Panc1 (cell line): ENCODE measurements around the gene IRF8. TPM values are rescaled to one million over a fixed set of nuclear protein-coding genes. Genes with fewer than 3 reads are reported as not detected.

Source experiments
- ATAC-seq: fragments of 200-7000 bp; cut with Tn5 transposase; 2 replicates; pipeline ENCODE4 v1.9.1; 2020; ENCODE audit warnings: mild to moderate bottlenecking, moderate library complexity
- BruUV-seq: library from RNA; stranded (reverse); fragments of 400-500 nt; replicated peaks from 2 replicates; lab custom pipeline; 2021; lab: Mats Ljungman, UMichigan
- CTCF ChIA-PET: fragments of 300-600 bp; sonication (Branson Sonifier 250); formaldehyde crosslinking; loops from one replicate; lab custom pipeline; 2022; ENCODE audit warnings: antibody characterized with exemption; lab: Charles Lee
- POLR2A ChIA-PET: fragments of 300-600 bp; sonication (Branson Sonifier 250); formaldehyde crosslinking; loops from one replicate; lab custom pipeline; 2022; ENCODE audit warnings: antibody characterized with exemption; lab: Charles Lee
- DNase-seq: peaks from one replicate; pipeline ENCODE4 v3.0.0-alpha.2; 2010; ENCODE audit warnings: low read depth, low spot score
- H3K27ac ChIP-seq: 2 replicates; pipeline ENCODE4 v1.5.1; 2011; ENCODE audit warnings: mild to moderate bottlenecking, low read length, inconsistent platforms
- H3K27me3 ChIP-seq: fragments of 200-500 bp; sonication (Bioruptor generic); 2 replicates; pipeline ENCODE4 v1.6.0; 2014; ENCODE audit warnings: low read length, inconsistent platforms; ENCODE audit not compliant: control insufficient read depth, insufficient read depth
- H3K36me3 ChIP-seq: fragments of 200-500 bp; sonication (Bioruptor generic); 2 replicates; pipeline ENCODE4 v1.5.1; 2014; ENCODE audit warnings: inconsistent platforms, mild to moderate bottlenecking, low read length, moderate library complexity; ENCODE audit not compliant: control insufficient read depth, insufficient read depth
- H3K4me1 ChIP-seq: 2 replicates; pipeline ENCODE4 v1.5.1; 2011; ENCODE audit warnings: inconsistent platforms, mild to moderate bottlenecking, low read length, moderate library complexity; ENCODE audit not compliant: control insufficient read depth, insufficient read depth
- H3K4me3 ChIP-seq, 2 experiments: 2 replicates each; pipeline ENCODE4 v1.5.1; 2011 to 2012; ENCODE audit warnings: low read depth in 2 of 2, low read length in 2 of 2, mild to moderate bottlenecking in 2 of 2, inconsistent platforms in 1 of 2, moderate library complexity in 1 of 2
- H3K9me3 ChIP-seq: fragments of 200-500 bp; sonication (Bioruptor generic); 2 replicates; pipeline ENCODE4 v1.5.1; 2014; ENCODE audit warnings: low read depth, mild to moderate bottlenecking, inconsistent platforms, low read length, moderate library complexity; ENCODE audit not compliant: control insufficient read depth, insufficient read depth
- POLR2AphosphoS5 ChIP-seq: IDR thresholded peaks from 2 replicates; pipeline ENCODE4 v1.6.1; 2012; ENCODE audit warnings: mild to moderate bottlenecking, low read depth, low read length, moderate library complexity
- SIN3A ChIP-seq: IDR thresholded peaks from 2 replicates; pipeline ENCODE4 v1.6.1; 2012; ENCODE audit warnings: low read depth, mild to moderate bottlenecking, low read length, moderate library complexity, borderline replicate concordance; ENCODE audit not compliant: insufficient read depth
- TCF7L2 ChIP-seq: IDR thresholded peaks from 2 replicates; pipeline ENCODE4 v1.6.1; 2011; ENCODE audit warnings: mild to moderate bottlenecking, low read depth, low read length, inconsistent platforms
- in situ Hi-C: cut with HindIII; loops from 2 replicates; pipeline ENCODE4 v1.10.0; 2016; ENCODE audit warnings: low sequenced_read_pairs, low pct_unique_long_range_greater_than_20kb
- intact Hi-C: fragments of 100-400 bp; cut with micrococcal nuclease; formaldehyde crosslinking; loops from one replicate; pipeline ENCODE4 v1.10.0; 2022; ENCODE audit not compliant: unreplicated experiment
- total RNA-seq: library from RNA; stranded (reverse); gene quantifications from one replicate; pipeline ENCODE4 v1.2.1, GENCODE V29; 2021; ENCODE audit not compliant: unreplicated experiment
- TF ChIP-seq, protein P1 (sequence below): fragments of 450-650 bp; IDR thresholded peaks from 2 replicates; pipeline ENCODE4 v1.5.1; 2017; ENCODE audit warnings: mild to moderate bottlenecking
- TF ChIP-seq, protein P2 (sequence below), 2 experiments: IDR thresholded peaks; 2 replicates each; pipeline ENCODE4 v1.6.1; 2011 to 2012; ENCODE audit warnings: low read depth in 2 of 2, control low read depth in 1 of 2, low read length in 1 of 2, mild to moderate bottlenecking in 1 of 2, moderate library complexity in 1 of 2; ENCODE audit not compliant: insufficient read depth in 1 of 2

IRF8 gene
- total RNA-seq, 1 experiment from 2014 or later: 0.62 TPM

DNA sequence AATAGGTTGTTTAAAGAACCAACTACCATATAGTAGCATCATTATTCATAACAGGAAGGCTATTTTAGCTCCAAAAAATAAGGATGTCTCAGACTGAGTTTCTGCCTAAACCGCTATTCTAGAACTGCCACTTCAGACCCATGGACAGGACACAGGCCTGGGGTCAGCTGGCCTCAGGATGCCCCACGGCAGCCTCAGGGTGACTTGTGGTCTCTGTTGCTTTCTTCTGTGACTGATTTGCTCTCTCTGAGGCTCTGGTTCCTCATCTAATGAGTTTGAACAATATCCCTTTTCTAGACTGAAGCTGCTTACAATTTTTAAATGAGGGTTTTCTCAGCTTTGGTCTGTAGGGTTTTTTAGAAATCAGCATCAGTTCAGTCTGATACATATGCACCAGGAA, 31.8 kb upstream of the IRF8 start:
- H3K27me3 ChIP-seq: peaks cover 2% of the 10 kb centered on the region; the same call in 1 of the 2 replicates
- H3K36me3 ChIP-seq: no peaks in the 10 kb centered on the region
- no peak overlapping the region for H3K27ac ChIP-seq
- no peaks in the 10 kb centered on the region for H3K9me3 ChIP-seq
- no peak overlapping the region for H3K4me3 ChIP-seq
- no peaks in the 10 kb centered on the region for H3K4me1 ChIP-seq
- no peak for DNase-seq
- BruUV-seq: no TSS peak
- TF ChIP-seq TCF7L2 (no peak), SIN3A (no peak), POLR2AphosphoS5 (no peak)
- TF ChIP-seq, protein P1, sequence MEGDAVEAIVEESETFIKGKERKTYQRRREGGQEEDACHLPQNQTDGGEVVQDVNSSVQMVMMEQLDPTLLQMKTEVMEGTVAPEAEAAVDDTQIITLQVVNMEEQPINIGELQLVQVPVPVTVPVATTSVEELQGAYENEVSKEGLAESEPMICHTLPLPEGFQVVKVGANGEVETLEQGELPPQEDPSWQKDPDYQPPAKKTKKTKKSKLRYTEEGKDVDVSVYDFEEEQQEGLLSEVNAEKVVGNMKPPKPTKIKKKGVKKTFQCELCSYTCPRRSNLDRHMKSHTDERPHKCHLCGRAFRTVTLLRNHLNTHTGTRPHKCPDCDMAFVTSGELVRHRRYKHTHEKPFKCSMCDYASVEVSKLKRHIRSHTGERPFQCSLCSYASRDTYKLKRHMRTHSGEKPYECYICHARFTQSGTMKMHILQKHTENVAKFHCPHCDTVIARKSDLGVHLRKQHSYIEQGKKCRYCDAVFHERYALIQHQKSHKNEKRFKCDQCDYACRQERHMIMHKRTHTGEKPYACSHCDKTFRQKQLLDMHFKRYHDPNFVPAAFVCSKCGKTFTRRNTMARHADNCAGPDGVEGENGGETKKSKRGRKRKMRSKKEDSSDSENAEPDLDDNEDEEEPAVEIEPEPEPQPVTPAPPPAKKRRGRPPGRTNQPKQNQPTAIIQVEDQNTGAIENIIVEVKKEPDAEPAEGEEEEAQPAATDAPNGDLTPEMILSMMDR: no peak
- TF ChIP-seq, protein P2, sequence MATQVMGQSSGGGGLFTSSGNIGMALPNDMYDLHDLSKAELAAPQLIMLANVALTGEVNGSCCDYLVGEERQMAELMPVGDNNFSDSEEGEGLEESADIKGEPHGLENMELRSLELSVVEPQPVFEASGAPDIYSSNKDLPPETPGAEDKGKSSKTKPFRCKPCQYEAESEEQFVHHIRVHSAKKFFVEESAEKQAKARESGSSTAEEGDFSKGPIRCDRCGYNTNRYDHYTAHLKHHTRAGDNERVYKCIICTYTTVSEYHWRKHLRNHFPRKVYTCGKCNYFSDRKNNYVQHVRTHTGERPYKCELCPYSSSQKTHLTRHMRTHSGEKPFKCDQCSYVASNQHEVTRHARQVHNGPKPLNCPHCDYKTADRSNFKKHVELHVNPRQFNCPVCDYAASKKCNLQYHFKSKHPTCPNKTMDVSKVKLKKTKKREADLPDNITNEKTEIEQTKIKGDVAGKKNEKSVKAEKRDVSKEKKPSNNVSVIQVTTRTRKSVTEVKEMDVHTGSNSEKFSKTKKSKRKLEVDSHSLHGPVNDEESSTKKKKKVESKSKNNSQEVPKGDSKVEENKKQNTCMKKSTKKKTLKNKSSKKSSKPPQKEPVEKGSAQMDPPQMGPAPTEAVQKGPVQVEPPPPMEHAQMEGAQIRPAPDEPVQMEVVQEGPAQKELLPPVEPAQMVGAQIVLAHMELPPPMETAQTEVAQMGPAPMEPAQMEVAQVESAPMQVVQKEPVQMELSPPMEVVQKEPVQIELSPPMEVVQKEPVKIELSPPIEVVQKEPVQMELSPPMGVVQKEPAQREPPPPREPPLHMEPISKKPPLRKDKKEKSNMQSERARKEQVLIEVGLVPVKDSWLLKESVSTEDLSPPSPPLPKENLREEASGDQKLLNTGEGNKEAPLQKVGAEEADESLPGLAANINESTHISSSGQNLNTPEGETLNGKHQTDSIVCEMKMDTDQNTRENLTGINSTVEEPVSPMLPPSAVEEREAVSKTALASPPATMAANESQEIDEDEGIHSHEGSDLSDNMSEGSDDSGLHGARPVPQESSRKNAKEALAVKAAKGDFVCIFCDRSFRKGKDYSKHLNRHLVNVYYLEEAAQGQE (IDR thresholded peaks at IDR 0.05; ENCODE audit: insufficient read depth in 1 of 2, low read depth in 2 of 2, low read length in 1 of 2): no peak
- intact Hi-C loops (no loop called here), in situ Hi-C loops (no loop called here)
- POLR2A ChIA-PET: no interaction called here
- ATAC-seq: no peak
- CTCF ChIA-PET: interaction anchor here (0.8 kb wide), 1 partner anchor 46 kb away, joined by 3 read pairs; no protein-coding TSS in a partner anchor

DNA sequence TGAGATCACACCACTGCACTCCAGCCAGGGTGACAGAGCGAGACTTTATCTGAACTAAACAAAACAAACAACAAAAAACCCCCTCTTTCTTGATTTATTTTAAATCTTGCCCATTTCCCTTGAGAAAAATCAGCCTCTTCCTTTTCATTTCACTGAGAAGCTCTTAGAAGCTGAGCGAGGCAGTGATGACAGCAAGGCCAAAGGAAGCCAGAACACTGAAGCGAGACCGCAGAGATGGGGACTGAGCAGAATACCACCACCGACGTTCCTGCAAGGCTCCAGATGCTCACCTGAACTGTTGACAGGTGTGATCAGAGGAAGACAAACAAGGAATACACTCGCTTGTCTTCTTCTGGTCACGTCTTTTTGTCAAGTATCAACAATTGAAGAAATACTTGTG, 30.5 kb upstream of the IRF8 start:
- Histone ChIP-seq H3K27me3 (peaks cover 2% of the 10 kb centered on the region; the same call in 1 of the 2 replicates), H3K9me3 (no peaks in the 10 kb centered on the region), H3K4me3 (no peak overlapping the region), H3K27ac (no peak overlapping the region), H3K4me1 (no peaks in the 10 kb centered on the region), H3K36me3 (no peaks in the 10 kb centered on the region)
- ChIA-PET CTCF (no interaction called here), POLR2A (no interaction called here)
- DNase-seq: no peak
- in situ Hi-C loops (no loop called here), intact Hi-C loops (no loop called here)
- BruUV-seq: no TSS peak
- TF ChIP-seq, protein P2 (IDR thresholded peaks at IDR 0.05; ENCODE audit: insufficient read depth in 1 of 2, low read depth in 2 of 2, low read length in 1 of 2): no peak
- TF ChIP-seq SIN3A: no peak
- no peak for TF ChIP-seq TCF7L2
- no peak for TF ChIP-seq POLR2AphosphoS5
- TF ChIP-seq, protein P1: no peak
- no peak for ATAC-seq
